K562 (cell line): Measurements from ENCODE around the gene GP1BB. TPM values are rescaled to one million over a fixed set of nuclear protein-coding genes. Genes with fewer than 3 reads are reported as not detected.

Experiments used
- HDAC8 ChIP-seq: fragments of 450-650 bp; IDR thresholded peaks from 2 replicates; pipeline ENCODE4 v1.6.1; 2016; ENCODE audit warnings: mild to moderate bottlenecking, missing genetic modification characterization, moderate library complexity, missing compliant biosample characterization
- ZBTB40 ChIP-seq, 2 experiments: fragments of 450-650 bp in 1 of 2; sonication (generic) in 1 of 2; formaldehyde crosslinking in 1 of 2; IDR thresholded peaks; 2 replicates each; pipeline versions ENCODE4 v1.7.1 to v1.9.0; 2016 to 2022; ENCODE audit warnings: inconsistent platforms in 1 of 2, mild to moderate bottlenecking in 1 of 2, missing genetic modification reagents in 1 of 2
- ZNF277 ChIP-seq: fragments of 250-450 bp; sonication (Bioruptor Pico); IDR thresholded peaks from 2 replicates; pipeline ENCODE4 v1.8.0; 2022; ENCODE audit warnings: inconsistent platforms, mild to moderate bottlenecking, moderate library complexity, borderline replicate concordance
- ZNF318 ChIP-seq, 2 experiments: fragments of 450-650 bp; IDR thresholded peaks; 2 replicates each; pipeline ENCODE4 v1.6.1; 2016; ENCODE audit warnings: mild to moderate bottlenecking in 2 of 2, borderline replicate concordance in 1 of 2, low read depth in 1 of 2, moderate library complexity in 1 of 2
- polyA plus RNA-seq, 8 experiments: library from polyadenylated mRNA; depleted of rRNA in 4 of 8; stranded (reverse) in 5 of 8; unstranded in 3 of 8; fragments of >200 nt; fragmentation: Nextera tagmentation in 2 of 8; fragmentation: Illumina TruSeq in 1 of 8; extraction: Ambion mirVana in 2 of 8; extraction: Trizol in 1 of 8; gene quantifications; 2 replicates each; pipeline versions ENCODE4 v1.2.1 to v1.2.3, GENCODE V29; 2011 to 2014; ENCODE audit warnings: inconsistent platforms in 1 of 8, missing spikeins in 1 of 8
- total RNA-seq, 7 experiments: library from RNA; depleted of rRNA in 6 of 7; stranded (reverse); fragments of >200 nt in 6 of 7; fragmentation: Illumina TruSeq in 2 of 7; extraction: Trizol in 2 of 7; gene quantifications; 2 replicates each; pipeline versions ENCODE4 v1.2.1 to v1.2.3, GENCODE V29; 2011 to 2021; ENCODE audit warnings: low replicate concordance in 1 of 7

Gene GP1BB
- total and polyA plus RNA-seq, 9 of the 15 experiments (the other 6 are each of a cell fraction or from before 2014, with no cell fraction given), result 0.69 to 162 (median 2.8) TPM

- TF ChIP-seq ZBTB40 (IDR thresholded peaks at IDR 0.05) (no peak), ZBTB40 (CRISPR knock-in tag; IDR thresholded peaks at IDR 0.05) (peak; percentile 27; the same call in 1 of the 2 replicates), ZNF318 (IDR thresholded peaks at IDR 0.05; ENCODE audit: borderline replicate concordance in 1 of 2, low read depth in 1 of 2) (no peak), ZNF277 (no peak), HDAC8 (tag) (no peak)
These were observed 29.2 kb upstream of the GP1BB start (continued) for GRCh38 chr22:19693981-19694670.
